Neutrophil (primary cell): ENCODE results near the gene HABP2.

Source experiments
- H3K27ac ChIP-seq: fragments of 200-600 bp; sonication (generic); 2 replicates; pipeline ENCODE4 v1.5.1; 2016; ENCODE audit warnings: mild to moderate bottlenecking, moderate library complexity
- H3K27me3 ChIP-seq: fragments of 200-600 bp; sonication (generic); 2 replicates; pipeline ENCODE4 v1.6.0; 2016; ENCODE audit warnings: mild to moderate bottlenecking
- H3K36me3 ChIP-seq: fragments of 200-600 bp; sonication (generic); 2 replicates; pipeline ENCODE4 v1.5.1; 2017
- H3K4me1 ChIP-seq, 2 experiments: fragments of 200-600 bp in 1 of 2; sonication (generic) in 1 of 2; 1 replicate in 1 of 2; 2 replicates in 1 of 2; pipeline versions ENCODE4 v1.5.1 to v1.6.1; 2013 to 2016; ENCODE audit warnings: low read depth in 1 of 2, low read length in 1 of 2, mild to moderate bottlenecking in 1 of 2, moderate library complexity in 1 of 2; ENCODE audit not compliant: control insufficient read depth in 1 of 2, insufficient read depth in 1 of 2
- H3K4me3 ChIP-seq, 2 experiments: fragments of 200-600 bp in 1 of 2; sonication (generic) in 1 of 2; 1 replicate in 1 of 2; 2 replicates in 1 of 2; pipeline ENCODE4 v1.5.1; 2013 to 2016; ENCODE audit warnings: low read depth in 1 of 2, low read length in 1 of 2, mild to moderate bottlenecking in 1 of 2, moderate library complexity in 1 of 2
- H3K9me3 ChIP-seq: fragments of 200-600 bp; sonication (generic); 2 replicates; pipeline ENCODE4 v1.5.1; 2016
- TF ChIP-seq, protein P1 (sequence below): fragments of 200-600 bp; sonication (generic); IDR thresholded peaks from 2 replicates; pipeline ENCODE4 v1.5.1; 2016; ENCODE audit warnings: antibody characterized with exemption

The HABP2 gene

DNA sequence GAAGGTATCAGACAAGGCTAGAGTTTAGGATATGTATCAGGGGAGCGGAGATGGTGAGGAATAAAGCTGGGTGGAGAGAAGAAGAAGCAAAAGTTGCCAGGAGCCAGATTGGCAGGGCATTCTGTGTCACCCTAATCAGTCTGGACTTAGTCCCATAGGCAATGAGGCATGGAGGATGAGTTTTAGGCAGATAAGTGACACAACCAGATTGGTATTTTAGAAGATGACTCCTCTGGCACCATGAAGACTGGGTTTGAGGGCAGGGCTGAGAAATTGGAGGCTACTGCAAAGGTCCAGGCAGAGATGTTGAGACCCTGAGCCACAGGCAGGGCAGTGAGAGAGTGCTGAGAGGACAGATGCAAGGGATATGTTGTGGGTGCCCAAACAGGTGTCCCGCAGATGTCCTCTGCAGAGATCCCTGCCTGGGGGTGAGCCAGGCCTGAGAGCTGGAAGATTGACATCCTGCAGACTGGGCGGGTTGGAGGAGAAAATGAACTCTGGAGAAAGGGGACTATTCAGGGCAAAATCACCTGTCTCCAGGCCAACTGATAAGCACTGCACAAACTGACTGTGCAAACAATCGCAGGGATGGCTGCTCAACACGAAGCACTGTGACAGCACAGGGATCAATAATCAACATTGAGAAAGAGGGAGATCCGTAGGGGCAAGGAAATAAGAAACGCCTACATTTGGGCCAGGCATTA, 11.9 kb upstream of the HABP2 start:
- Histone ChIP-seq H3K9me3 (no peaks in the 10 kb centered on the region), H3K36me3 (no peaks in the 10 kb centered on the region), H3K27ac (no peak overlapping the region), H3K4me3 (no peak overlapping the region), H3K4me1 (no peaks in the 10 kb centered on the region), H3K27me3 (no peaks in the 10 kb centered on the region)
- TF ChIP-seq, protein P1, sequence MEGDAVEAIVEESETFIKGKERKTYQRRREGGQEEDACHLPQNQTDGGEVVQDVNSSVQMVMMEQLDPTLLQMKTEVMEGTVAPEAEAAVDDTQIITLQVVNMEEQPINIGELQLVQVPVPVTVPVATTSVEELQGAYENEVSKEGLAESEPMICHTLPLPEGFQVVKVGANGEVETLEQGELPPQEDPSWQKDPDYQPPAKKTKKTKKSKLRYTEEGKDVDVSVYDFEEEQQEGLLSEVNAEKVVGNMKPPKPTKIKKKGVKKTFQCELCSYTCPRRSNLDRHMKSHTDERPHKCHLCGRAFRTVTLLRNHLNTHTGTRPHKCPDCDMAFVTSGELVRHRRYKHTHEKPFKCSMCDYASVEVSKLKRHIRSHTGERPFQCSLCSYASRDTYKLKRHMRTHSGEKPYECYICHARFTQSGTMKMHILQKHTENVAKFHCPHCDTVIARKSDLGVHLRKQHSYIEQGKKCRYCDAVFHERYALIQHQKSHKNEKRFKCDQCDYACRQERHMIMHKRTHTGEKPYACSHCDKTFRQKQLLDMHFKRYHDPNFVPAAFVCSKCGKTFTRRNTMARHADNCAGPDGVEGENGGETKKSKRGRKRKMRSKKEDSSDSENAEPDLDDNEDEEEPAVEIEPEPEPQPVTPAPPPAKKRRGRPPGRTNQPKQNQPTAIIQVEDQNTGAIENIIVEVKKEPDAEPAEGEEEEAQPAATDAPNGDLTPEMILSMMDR: no peak

DNA sequence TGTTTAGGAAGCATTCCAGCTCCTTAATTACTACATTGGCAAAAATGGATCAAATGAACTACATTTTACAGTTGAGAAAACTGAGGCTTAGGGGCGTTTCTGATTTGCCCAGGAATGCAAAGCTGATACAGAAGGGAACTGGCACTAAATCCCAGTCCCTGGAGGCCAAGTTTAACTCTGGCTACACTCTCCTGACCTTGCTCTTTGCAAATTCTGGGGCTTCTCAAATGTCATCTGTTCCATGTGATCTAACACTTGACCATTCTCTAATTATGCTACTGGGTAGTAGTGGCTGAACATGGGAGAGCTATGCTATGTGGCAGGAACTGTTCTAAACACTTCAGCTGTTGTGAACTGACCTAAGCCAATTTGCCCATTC, 11.3 kb upstream of the HABP2 start:
- Histone ChIP-seq H3K36me3 (no peaks in the 10 kb centered on the region), H3K27ac (no peak overlapping the region), H3K9me3 (no peaks in the 10 kb centered on the region), H3K4me3 (no peak overlapping the region), H3K4me1 (no peaks in the 10 kb centered on the region), H3K27me3 (no peaks in the 10 kb centered on the region)
- TF ChIP-seq, protein P1: no peak

DNA sequence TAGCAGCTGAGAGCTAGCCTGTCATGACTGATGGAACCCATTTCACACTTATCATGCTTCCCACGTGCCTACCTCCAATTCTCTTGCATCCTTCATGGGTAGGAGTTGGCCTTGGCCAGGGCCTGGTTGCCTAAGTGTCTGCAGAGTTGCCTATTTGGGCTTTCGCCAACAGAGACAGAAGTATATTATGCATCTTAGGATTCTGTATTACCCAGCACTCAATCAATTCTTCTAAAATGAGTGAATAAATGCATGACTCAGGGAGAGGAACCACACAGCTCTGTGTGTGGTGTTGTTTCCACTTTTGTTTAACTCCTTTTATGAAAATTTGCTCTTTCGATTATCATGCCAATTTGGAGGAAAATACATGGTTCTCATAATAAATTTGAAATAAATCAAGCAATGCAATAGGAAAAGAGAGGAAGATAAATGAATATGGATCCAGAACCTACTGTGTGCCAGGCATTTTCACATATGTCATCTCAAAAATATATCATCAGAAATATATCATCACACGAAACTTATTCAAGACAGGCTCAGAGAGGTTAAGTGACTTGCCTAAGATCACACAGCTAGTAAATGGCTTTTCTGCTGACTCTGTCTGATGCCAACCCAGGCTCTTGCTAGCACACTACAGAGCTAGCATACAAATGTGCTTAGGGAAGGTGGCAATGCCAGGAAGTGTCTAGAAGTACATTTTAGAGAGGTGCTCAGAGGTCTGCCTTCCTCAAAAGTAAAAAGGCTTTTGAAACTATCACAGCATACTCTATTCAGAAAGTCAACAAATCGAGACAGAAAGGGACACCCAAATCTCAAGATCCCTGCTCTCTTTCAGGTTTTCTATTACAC, 9.5 kb upstream of the HABP2 start:
- Histone ChIP-seq H3K36me3 (no peaks in the 10 kb centered on the region), H3K27ac (no peak overlapping the region), H3K27me3 (no peaks in the 10 kb centered on the region), H3K4me1 (no peaks in the 10 kb centered on the region), H3K4me3 (no peak overlapping the region), H3K9me3 (no peaks in the 10 kb centered on the region)
- TF ChIP-seq, protein P1: no peak

DNA sequence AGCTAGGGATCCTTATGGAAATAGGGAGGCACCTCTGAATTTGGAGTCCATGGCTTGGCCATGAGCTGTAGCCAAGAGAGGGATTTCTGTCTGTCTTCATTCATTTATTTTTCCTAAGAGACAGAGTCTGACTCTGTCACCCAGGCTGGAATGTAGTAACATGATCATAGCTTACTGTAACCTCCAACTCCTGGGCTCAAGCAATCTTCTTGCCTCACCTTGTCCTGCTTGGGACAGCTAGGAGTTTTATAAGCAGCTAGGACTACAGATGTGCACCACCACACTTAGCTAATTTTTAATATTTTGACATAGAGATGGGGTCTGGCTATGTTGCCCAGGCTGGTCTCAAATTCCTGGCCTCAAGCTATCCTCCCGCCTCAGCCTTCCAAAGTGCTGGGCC, 8.5 kb upstream of the HABP2 start:
- H3K9me3 ChIP-seq: no peaks in the 10 kb centered on the region
- TF ChIP-seq, protein P1: no peak

DNA sequence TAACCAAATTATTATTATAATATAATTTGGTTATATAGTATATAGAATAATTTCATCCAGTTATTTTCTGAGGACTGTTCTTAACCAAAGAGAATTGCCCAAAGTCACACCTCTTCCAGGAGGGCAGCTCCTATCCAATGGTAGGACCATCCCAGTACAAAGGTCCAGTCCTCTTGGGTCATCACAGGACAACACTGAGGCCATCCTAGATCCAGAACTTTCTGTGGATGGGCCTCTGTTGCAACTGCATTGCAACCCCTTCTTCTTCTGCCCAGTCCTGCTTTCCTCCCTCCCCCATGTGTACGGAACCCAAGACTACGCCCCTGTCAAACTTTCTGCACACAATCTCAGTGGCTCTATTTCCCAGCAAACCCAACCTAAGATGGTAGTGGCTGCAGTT, 5.4 kb upstream of the HABP2 start:
- Histone ChIP-seq H3K4me3 (no peak overlapping the region), H3K4me1 (no peaks in the 10 kb centered on the region), H3K36me3 (no peaks in the 10 kb centered on the region), H3K9me3 (no peaks in the 10 kb centered on the region), H3K27me3 (no peaks in the 10 kb centered on the region), H3K27ac (no peak overlapping the region)
- TF ChIP-seq, protein P1: no peak

More for the DNA sequence above, 8.5 kb upstream of the HABP2 start:
- no peak overlapping the region for H3K4me3 ChIP-seq
- H3K27ac ChIP-seq: no peak overlapping the region
- no peaks in the 10 kb centered on the region for H3K36me3 ChIP-seq
- no peaks in the 10 kb centered on the region for H3K27me3 ChIP-seq
- no peaks in the 10 kb centered on the region for H3K4me1 ChIP-seq
